ENCODE data around the gene CLN5. TPM values are rescaled to one million over a fixed set of nuclear protein-coding genes. Genes with fewer than 3 reads are reported as not detected.

The CLN5 gene
- total RNA-seq, 2 experiments from 2014 or later: 14.5 to 16.9 TPM

DNA sequence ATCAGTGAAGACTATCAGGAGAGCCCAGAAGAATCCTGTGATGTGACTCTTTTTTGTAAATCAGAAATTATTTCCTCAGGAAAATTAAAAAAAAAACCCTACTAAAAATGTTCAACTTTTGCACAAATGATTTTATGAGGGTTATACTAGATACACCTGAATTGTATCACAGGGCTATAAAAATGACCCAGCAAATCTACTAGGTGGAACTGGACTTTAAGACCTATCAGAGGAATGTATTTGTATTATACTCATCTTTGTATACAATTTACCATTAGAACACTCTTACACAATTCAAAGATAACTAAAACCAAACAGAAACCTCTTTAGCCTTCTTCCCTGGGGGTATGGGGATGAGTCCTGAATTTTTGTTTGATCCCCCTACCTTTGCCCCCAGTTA is 27.9 kb downstream of the CLN5 start:
- intact Hi-C loops (cut with micrococcal nuclease): loop anchor here (10.0 kb wide), 2 partner anchors 305 to 675 kb away; partner anchors contain the start of genes MYCBP2 and SLAIN1
- no peak for DNase-seq
- TF ChIP-seq, protein P1, sequence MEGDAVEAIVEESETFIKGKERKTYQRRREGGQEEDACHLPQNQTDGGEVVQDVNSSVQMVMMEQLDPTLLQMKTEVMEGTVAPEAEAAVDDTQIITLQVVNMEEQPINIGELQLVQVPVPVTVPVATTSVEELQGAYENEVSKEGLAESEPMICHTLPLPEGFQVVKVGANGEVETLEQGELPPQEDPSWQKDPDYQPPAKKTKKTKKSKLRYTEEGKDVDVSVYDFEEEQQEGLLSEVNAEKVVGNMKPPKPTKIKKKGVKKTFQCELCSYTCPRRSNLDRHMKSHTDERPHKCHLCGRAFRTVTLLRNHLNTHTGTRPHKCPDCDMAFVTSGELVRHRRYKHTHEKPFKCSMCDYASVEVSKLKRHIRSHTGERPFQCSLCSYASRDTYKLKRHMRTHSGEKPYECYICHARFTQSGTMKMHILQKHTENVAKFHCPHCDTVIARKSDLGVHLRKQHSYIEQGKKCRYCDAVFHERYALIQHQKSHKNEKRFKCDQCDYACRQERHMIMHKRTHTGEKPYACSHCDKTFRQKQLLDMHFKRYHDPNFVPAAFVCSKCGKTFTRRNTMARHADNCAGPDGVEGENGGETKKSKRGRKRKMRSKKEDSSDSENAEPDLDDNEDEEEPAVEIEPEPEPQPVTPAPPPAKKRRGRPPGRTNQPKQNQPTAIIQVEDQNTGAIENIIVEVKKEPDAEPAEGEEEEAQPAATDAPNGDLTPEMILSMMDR (IDR thresholded peaks at IDR 0.05): no peak
- Mint-ChIP-seq H3K27ac (no peak overlapping the region), H3K27me3 (no peaks in the 10 kb centered on the region), H3K9me3 (no peaks in the 10 kb centered on the region), H3K36me3 (ENCODE audit: low read depth) (peaks cover 35% of the 10 kb centered on the region), H3K4me1 (ENCODE audit: low read depth) (peaks cover 66% of the 10 kb centered on the region), H3K4me3 (no peak overlapping the region)
- ChIA-PET CTCF (no interaction called here), POLR2A (no interaction called here)
- ATAC-seq: no peak

DNA sequence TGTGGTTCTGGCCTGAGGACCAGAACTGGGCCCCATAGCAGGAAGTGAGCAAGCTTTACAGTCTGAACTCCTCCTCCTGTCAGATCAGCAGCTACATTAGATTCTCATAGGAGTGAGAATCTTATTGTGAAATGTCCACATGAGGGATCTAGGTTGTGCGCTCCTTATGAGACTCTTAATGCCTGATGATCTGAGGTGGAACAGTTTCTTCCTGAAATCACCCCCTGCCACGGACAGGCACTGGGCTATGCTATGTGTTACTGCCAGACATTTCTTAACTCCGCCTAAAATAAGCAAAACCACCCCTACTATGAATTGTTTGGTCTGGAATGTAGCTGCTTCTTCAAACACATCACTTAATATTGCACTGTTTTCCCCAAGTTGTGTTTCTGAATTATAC is 30.5 kb downstream of the CLN5 start:
- intact Hi-C loops (cut with micrococcal nuclease): loop anchor here (10.0 kb wide), 2 partner anchors 302 to 672 kb away; partner anchors contain the start of genes MYCBP2 and SLAIN1
- ChIA-PET CTCF (interaction anchor here (0.6 to 1.2 kb wide), 2 partner anchors 8 to 29 kb away, joined by 3 read pairs; no protein-coding TSS in a partner anchor), POLR2A (interaction anchor here (0.8 to 1.0 kb wide), 2 partner anchors 8 to 21 kb away, joined by 3 read pairs; no protein-coding TSS in a partner anchor)
- TF ChIP-seq, protein P1 (IDR thresholded peaks at IDR 0.05): no peak
- ATAC-seq (no peak), DNase-seq (no peak)
- H3K4me3 Mint-ChIP-seq: no peak overlapping the region
- no peaks in the 10 kb centered on the region for H3K9me3 Mint-ChIP-seq
- H3K27ac Mint-ChIP-seq: peak overlapping the region; percentile 53
- no peaks in the 10 kb centered on the region for H3K27me3 Mint-ChIP-seq
- H3K36me3 Mint-ChIP-seq (ENCODE audit: low read depth): peaks cover 29% of the 10 kb centered on the region
- peaks cover 54% of the 10 kb centered on the region for H3K4me1 Mint-ChIP-seq (ENCODE audit: low read depth)

DNA sequence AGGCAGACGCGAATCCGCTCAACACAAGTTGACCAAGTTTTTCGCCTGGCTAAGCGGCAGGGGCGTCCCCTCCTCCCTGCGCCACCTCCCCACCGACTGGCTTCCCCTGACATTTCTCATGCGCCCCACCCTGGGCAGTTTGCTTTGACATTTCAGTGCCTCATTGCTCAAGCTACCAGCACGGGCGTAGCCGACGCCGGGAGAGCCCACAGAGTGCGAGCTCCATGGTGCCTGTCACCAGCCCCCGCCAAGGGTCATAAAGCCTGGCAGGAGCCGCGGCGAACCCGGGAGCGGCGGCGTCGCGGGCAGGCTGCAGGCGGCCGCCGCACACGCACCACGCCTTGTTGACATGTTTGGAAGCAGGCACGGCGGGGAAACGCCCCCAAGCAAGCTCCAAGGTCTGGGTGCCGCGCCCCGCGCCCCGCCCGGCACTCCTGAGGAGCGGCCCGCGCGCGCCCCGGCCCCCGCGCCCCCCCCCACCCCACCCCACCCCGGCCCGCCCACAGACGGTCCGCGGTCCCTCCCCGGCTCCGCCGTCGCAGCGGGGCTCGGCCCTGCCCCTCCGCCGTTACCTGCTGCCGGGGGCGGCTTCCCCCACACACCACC is 34.5 kb downstream of the CLN5 start:
- TF ChIP-seq, protein P1 (IDR thresholded peaks at IDR 0.05): no peak
- Mint-ChIP-seq H3K36me3 (ENCODE audit: low read depth) (peaks cover 23% of the 10 kb centered on the region), H3K27ac (peak overlapping the region; percentile 91), H3K9me3 (no peaks in the 10 kb centered on the region), H3K4me1 (ENCODE audit: low read depth) (peaks cover 46% of the 10 kb centered on the region), H3K4me3 (peak overlapping the region; percentile 98), H3K27me3 (no peaks in the 10 kb centered on the region)
- peak; percentile 92 for DNase-seq
- peak; percentile 74 for ATAC-seq
- ChIA-PET POLR2A (interaction anchor here (0.6 to 4.7 kb wide), 18 partner anchors 8 to 303 kb away, joined by 3 to 49 read pairs (median 6); partner anchors contain the start of genes CLN5 and MYCBP2), CTCF (interaction anchor here (1.4 to 3.5 kb wide), 3 partner anchors 10 to 451 kb away, joined by 4 to 15 read pairs (median 10); no protein-coding TSS in a partner anchor)
- intact Hi-C loops (cut with micrococcal nuclease): loop anchor here (2.0 to 10.0 kb wide), 3 partner anchors 34 to 668 kb away; partner anchors contain the start of genes CLN5, MYCBP2 and SLAIN1

DNA sequence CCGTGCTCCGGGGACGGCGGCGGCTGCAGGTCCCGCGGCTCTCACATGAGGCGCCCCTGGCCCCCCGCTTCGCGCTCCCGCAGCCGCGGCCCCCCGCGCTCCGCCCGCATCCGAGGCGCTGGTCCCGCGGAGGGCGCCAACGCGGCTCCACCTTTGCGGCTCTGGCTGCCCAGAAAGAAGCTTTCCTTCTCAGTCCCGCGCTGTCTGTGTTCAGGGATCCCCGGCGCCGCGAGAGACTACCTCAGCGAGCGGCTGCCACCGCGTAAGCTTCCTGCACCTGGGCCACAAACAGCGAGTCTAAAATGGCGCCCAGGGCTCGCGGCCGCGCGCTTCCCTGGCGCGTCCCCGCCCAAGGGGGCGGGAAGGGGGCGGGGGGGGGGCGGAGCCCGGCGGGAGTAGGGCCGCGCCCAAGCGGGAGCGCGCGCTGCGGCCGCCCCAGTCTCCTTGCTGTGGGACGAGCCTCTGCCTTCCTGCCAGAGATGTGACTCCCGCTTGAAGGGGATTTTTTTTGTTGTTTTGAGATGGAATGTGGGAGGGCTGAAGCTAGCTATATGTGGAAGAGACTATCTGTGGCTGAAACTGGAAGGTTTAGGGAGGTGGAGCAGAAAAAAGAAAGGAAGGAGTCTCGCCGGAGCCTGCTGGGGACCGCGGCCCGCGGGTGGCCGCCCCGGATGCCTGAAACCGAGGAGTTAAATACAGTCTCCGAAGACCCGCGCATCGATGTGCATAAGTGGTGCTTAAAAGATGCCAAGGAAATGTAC is 35.2 kb downstream of the CLN5 start, which contains the start of gene FBXL3:
FBXL3 (minus strand) TSS at position 299 of the 761 bp plus-strand sequence. CDS start 5,299 bp downstream, outside the sequence.
- CTCF ChIA-PET: interaction anchor here (2.6 to 3.5 kb wide), 2 partner anchors 10 to 451 kb away, joined by 10 to 15 read pairs; no protein-coding TSS in a partner anchor
- DNase-seq (peak; percentile 83), ATAC-seq (peak; percentile 57)
- POLR2A ChIA-PET: interaction anchor here (0.6 to 4.7 kb wide), 17 partner anchors 9 to 302 kb away, joined by 3 to 49 read pairs (median 6); partner anchors contain the start of genes CLN5 and MYCBP2
- H3K27me3 Mint-ChIP-seq: no peaks in the 10 kb centered on the region
- peaks cover 43% of the 10 kb centered on the region for H3K4me1 Mint-ChIP-seq (ENCODE audit: low read depth)
- peak within 1 kb of the TSS; percentile 94 for H3K27ac Mint-ChIP-seq
- no peaks in the 10 kb centered on the region for H3K9me3 Mint-ChIP-seq
- peak within 1 kb of the TSS; percentile 98 for H3K4me3 Mint-ChIP-seq
- intact Hi-C loops (cut with micrococcal nuclease): loop anchor here (2.0 to 10.0 kb wide), 3 partner anchors 34 to 668 kb away; partner anchors contain the start of genes CLN5, MYCBP2 and SLAIN1
- TF ChIP-seq, protein P1 (IDR thresholded peaks at IDR 0.05): no peak
- H3K36me3 Mint-ChIP-seq (ENCODE audit: low read depth): peaks cover 23% of the 10 kb centered on the region

Data from activated CD8-positive, alpha-beta T cell treated with anti-CD3 and anti-CD28 coated beads for 36 hours (primary cell).